Mucosa of descending colon (tissue), 3 donors: ENCODE results near the gene PDK3. TPM values are rescaled to one million over a fixed set of nuclear protein-coding genes. Genes with fewer than 3 reads are reported as not detected.

Source experiments
- ATAC-seq: fragments of 200-7000 bp; cut with Tn5 transposase; one replicate; pipeline ENCODE4 v1.9.1; 2020; ENCODE audit warnings: mild to moderate bottlenecking, moderate library complexity
- DNase-seq, 3 donors: peaks; one replicate each; pipeline ENCODE4 v3.0.0-alpha.2; 2020
- H3K36me3 ChIP-seq: fragments of 200-600 bp; one replicate; pipeline ENCODE4 v1.8.0; 2021; ENCODE audit warnings: low read depth, mild to moderate bottlenecking
- H3K4me1 ChIP-seq: fragments of 200-600 bp; one replicate; pipeline ENCODE4 v1.8.0; 2021; ENCODE audit warnings: low read depth, mild to moderate bottlenecking
- H3K4me3 ChIP-seq: fragments of 200-600 bp; one replicate; pipeline ENCODE4 v1.8.0; 2021; ENCODE audit warnings: mild to moderate bottlenecking
- H3K9me3 ChIP-seq: fragments of 200-600 bp; one replicate; pipeline ENCODE4 v1.8.0; 2021; ENCODE audit warnings: mild to moderate bottlenecking
- intact Hi-C, 2 donors: fragments of 100-400 bp; cut with DNase I in 1 of 2; cut with micrococcal nuclease in 1 of 2; formaldehyde crosslinking; loops; one replicate each; pipeline versions ENCODE4 v1.11.0 to v1.11.1; 2022; cut with DNase I, micrococcal nuclease
- total RNA-seq, 3 donors: library from RNA; stranded (reverse); fragmentation: NEBNext Ultra II Directional in 2 of 3; extraction: Animal tissue kit (Norgen Biotek cat#: 25700) in 2 of 3; gene quantifications; one replicate each; pipeline versions ENCODE4 v1.2.1 to v1.2.4, GENCODE V29; 2021 to 2023
- TF ChIP-seq, protein P1 (sequence below): fragments of 200-600 bp; IDR thresholded peaks from one replicate; pipeline ENCODE4 v1.8.0; 2022; ENCODE audit warnings: antibody characterized with exemption, mild to moderate bottlenecking
- donor health status: DM: no; HTN: no; CAD: no; lungs with moderate emphysema.
- donor health status: DM: no; HTN: no; CAD: no.
- donor health status: DM: no; HTN: yes; CAD: no.

The PDK3 gene
- total RNA-seq, 3 donors from 2014 or later, result 15.7 to 47.1 (median 20.0) TPM

DNA sequence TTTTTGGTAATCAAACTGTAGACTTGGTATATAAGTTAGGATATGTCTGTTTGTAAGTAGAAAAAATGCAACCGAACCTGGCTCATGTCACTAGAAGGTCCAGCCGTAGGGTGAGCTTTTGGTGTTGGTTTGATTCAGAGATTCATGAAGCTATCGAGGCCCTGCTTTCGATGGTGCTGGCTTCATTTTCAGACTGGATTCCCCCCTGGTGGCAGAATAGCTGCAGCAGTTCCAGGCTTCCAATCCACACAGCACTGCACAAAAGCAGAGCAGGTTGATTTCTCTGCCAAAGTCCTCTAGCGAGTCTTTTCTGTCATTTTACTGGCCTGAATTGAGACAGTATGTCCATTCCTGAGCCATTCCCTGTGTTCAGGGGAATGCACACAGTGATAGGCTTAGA, 33.1 kb downstream of the PDK3 start:
- Histone ChIP-seq H3K4me3 (no peak overlapping the region), H3K36me3 (no peaks in the 10 kb centered on the region), H3K9me3 (no peaks in the 10 kb centered on the region), H3K4me1 (no peaks in the 10 kb centered on the region)
- no peak for ATAC-seq
- DNase-seq, result peak in 1 of 3 donors; percentile 22
- intact Hi-C loops, result loop anchor here (5.0 to 10.0 kb wide), 2 partner anchors 101 to 103 kb away; no protein-coding TSS in a partner anchor
- TF ChIP-seq, protein P1, sequence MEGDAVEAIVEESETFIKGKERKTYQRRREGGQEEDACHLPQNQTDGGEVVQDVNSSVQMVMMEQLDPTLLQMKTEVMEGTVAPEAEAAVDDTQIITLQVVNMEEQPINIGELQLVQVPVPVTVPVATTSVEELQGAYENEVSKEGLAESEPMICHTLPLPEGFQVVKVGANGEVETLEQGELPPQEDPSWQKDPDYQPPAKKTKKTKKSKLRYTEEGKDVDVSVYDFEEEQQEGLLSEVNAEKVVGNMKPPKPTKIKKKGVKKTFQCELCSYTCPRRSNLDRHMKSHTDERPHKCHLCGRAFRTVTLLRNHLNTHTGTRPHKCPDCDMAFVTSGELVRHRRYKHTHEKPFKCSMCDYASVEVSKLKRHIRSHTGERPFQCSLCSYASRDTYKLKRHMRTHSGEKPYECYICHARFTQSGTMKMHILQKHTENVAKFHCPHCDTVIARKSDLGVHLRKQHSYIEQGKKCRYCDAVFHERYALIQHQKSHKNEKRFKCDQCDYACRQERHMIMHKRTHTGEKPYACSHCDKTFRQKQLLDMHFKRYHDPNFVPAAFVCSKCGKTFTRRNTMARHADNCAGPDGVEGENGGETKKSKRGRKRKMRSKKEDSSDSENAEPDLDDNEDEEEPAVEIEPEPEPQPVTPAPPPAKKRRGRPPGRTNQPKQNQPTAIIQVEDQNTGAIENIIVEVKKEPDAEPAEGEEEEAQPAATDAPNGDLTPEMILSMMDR, result no peak

DNA sequence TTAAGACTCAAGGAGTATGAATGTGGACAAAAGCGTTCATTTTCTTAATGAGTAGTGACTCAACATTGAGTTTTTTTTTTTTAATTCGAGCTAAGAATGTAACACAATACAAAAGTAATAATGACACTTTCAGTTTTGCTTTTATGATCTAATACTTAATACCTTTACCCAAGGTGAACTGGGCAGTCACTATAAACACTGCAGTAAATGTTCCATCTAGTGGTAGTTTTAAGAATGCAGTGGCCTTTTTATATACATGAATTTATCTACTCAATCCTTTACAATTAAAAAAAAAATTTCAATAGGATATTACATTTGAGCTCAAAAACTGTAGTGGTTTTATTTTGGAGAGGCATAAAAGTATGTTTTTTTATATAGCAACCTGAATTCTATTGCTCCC, 33.9 kb downstream of the PDK3 start:
- intact Hi-C loops, result loop anchor here (5.0 to 10.0 kb wide), 2 partner anchors 102 to 104 kb away; no protein-coding TSS in a partner anchor
- DNase-seq, result no peak
- peak; percentile 37 for ATAC-seq
- Histone ChIP-seq H3K4me1 (no peaks in the 10 kb centered on the region), H3K36me3 (no peaks in the 10 kb centered on the region), H3K4me3 (no peak overlapping the region), H3K9me3 (no peaks in the 10 kb centered on the region)
- TF ChIP-seq, protein P1, result no peak

DNA sequence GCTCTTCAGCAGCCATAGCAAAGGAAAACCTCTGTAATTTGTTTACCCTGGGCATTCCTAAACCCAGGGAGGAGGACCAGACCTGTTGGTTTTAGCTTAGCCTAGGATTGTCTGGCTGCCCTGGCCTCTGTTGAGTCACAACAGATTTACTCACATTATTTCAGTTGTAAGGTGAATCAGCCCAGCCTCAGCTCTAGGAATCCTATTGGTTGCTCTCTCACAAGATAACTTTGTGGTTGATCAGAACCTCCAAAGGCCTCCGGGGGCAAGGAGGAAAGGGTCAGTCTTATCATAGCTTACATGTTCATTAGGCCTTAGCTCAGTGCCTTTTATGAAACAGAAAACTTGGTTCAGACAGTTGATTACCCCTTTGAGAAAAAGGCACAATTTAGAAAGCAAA, 41.0 kb downstream of the PDK3 start:
- TF ChIP-seq, protein P1, result no peak
- intact Hi-C loops, result no loop called here

DNA sequence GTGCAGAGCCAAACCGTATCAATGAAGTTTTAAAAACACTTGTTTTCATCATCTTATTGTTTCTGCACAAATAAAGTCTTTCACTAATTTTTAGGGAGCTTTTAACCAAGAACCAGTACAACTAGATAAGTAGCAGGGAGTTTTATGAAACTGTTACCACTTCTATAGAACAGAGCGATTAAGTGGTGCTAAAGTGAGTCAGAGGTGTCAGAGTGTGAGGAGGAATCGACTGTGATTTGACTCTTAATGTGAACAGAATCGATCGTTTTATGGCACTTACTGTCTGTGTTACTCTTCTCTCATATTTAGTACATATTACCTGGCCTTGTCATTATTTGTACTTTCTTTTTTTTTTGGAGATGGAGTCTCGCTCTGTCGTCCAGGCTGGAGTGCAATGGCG, 43.3 kb downstream of the PDK3 start:
- DNase-seq, result no peak
- no peak overlapping the region for H3K4me3 ChIP-seq
- intact Hi-C loops, result no loop called here
- H3K36me3 ChIP-seq, result no peaks in the 10 kb centered on the region
- TF ChIP-seq, protein P1, result no peak
- H3K9me3 ChIP-seq, result no peaks in the 10 kb centered on the region
- no peak for ATAC-seq
- no peaks in the 10 kb centered on the region for H3K4me1 ChIP-seq

More for the DNA sequence above, 41.0 kb downstream of the PDK3 start:
- ATAC-seq (no peak), DNase-seq (no peak)
- Histone ChIP-seq H3K9me3 (no peaks in the 10 kb centered on the region), H3K4me3 (no peak overlapping the region), H3K36me3 (no peaks in the 10 kb centered on the region), H3K4me1 (no peaks in the 10 kb centered on the region)

DNA sequence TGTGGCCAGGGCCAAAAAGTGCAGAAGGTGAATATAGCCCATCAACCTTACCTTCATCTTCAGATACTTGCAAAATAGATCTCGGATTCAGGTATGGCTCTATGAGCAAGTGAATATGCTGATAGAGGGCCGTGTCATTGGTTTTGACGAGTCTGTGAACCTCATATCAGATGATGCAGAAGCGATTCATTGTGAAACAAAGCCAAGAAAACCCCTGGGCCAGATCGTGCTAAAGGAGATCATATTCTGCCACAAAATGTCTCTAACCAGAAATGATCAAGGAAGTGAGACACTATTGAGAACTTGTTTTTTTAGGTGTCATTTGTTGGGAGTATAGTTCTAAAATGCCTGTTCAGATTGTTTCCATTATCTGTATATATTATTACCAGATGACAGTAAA, 48.3 kb downstream of the PDK3 start:
- intact Hi-C loops, result no loop called here
- H3K9me3 ChIP-seq, result no peaks in the 10 kb centered on the region
- H3K4me1 ChIP-seq, result no peaks in the 10 kb centered on the region
- TF ChIP-seq, protein P1, result no peak
- DNase-seq (no peak), ATAC-seq (no peak)
- no peak overlapping the region for H3K4me3 ChIP-seq
- no peaks in the 10 kb centered on the region for H3K36me3 ChIP-seq

DNA sequence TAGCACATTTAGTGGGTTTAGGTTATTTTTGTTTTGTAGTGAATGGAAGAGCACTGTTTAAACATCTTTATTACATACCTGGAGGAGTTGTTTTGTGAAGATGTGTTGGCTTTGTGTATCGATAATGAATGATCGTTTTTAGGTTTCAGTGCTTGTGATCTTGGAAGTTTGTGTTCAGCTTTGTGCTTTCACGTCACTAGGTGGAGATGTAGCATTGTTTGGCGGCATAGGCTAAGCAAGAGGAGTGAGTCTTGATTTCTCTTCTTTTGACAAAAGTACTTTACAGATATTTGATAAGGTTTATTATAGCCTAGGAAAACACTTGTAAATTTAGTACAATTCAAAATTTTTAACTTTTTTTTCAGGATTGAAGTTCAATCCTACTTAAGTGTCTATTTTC, 50.4 kb downstream of the PDK3 start:
- no peak for DNase-seq
- Histone ChIP-seq H3K4me1 (no peaks in the 10 kb centered on the region), H3K36me3 (no peaks in the 10 kb centered on the region), H3K9me3 (no peaks in the 10 kb centered on the region), H3K4me3 (no peak overlapping the region)
- TF ChIP-seq, protein P1, result no peak
- intact Hi-C loops, result no loop called here
- ATAC-seq, result no peak
